ENCODE data around the gene PRICKLE2.

GRCh38 chr3:64150623-64151207 is 74.6 kb downstream of the PRICKLE2 start:
- TF ChIP-seq TCF4 (CRISPR knock-in tag; IDR thresholded peaks at IDR 0.05; ENCODE audit: borderline replicate concordance) (no peak), SNAI2 (CRISPR knock-in tag; IDR thresholded peaks at IDR 0.05) (no peak), RARB (CRISPR knock-in tag; IDR thresholded peaks at IDR 0.05) (no peak), CSRNP3 (CRISPR knock-in tag; IDR thresholded peaks at IDR 0.05) (no peak), CREB5 (CRISPR knock-in tag; IDR thresholded peaks at IDR 0.05; ENCODE audit: low read depth) (no peak)

Data from SK-N-SH treated with all-trans-retinoic acid at 6 μM for 48 hours (cell line).